Cardiac septum (tissue), 1 donor: ENCODE results near the gene KHNYN. TPM values are rescaled to one million over a fixed set of nuclear protein-coding genes. Genes with fewer than 3 reads are reported as not detected.
"Not testable (repeated sequence)": the region's sequence is repeated elsewhere in the genome, so short reads cannot be mapped to it uniquely, and the experiment has no call there.

Experiments used
- DNase-seq: peaks from one replicate; pipeline ENCODE4 v3.0.0-alpha.2; 2020; ENCODE audit warnings: low spot score
- intact Hi-C: fragments of 100-400 bp; cut with DNase I; formaldehyde crosslinking; loops from one replicate; pipeline ENCODE4 v1.14.0; 2022
- total RNA-seq: library from RNA; stranded (reverse); fragmentation: NEBNext Ultra II Directional; extraction: Animal tissue kit (Norgen Biotek cat#: 25700); gene quantifications from one replicate; pipeline ENCODE4 v1.2.1, GENCODE V29; 2021
- donor health status: DM: no; HTN: no; CAD: no.

The KHNYN gene
- total RNA-seq, 1 donor from 2014 or later = 23.5 TPM

DNA sequence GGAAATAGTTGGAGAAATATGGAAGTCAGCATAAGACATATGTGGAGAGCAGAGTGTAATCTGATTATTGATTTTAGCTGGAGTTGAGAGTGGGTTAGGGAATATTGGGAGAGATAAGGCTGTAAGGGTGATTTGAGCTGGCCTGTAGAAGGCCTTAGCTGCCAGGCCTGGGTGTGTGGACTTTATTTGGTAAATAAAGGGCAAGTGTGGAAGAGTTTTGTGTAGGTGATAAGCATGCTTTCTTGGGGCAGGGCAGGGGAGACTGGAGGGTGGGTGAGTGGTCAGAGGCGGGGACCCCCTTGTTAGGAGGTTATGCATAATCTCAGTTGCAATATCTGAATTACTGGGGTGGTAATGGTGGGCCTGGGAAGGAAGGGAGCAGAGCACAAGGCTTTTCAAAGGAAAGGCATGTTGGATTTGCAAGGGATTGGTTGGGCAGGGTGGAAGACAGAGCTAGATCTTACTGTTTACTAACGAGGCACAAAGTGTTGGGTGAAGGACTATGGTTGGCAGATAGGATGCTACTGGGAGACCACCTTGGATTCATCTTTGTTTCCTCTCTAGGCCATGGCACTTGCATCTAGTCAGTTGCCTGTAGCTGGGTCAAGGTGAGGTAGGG lies 5.5 kb downstream of the KHNYN start:
- no peak for DNase-seq
- intact Hi-C loops = no loop called here

- no peak for DNase-seq
- intact Hi-C loops = loop anchor here (1.0 kb wide), 1 partner anchor 103 kb away; no protein-coding TSS in a partner anchor
Measured at GRCh38 chr14:24435998-24436354, 6.2 kb downstream of the KHNYN start.

DNA sequence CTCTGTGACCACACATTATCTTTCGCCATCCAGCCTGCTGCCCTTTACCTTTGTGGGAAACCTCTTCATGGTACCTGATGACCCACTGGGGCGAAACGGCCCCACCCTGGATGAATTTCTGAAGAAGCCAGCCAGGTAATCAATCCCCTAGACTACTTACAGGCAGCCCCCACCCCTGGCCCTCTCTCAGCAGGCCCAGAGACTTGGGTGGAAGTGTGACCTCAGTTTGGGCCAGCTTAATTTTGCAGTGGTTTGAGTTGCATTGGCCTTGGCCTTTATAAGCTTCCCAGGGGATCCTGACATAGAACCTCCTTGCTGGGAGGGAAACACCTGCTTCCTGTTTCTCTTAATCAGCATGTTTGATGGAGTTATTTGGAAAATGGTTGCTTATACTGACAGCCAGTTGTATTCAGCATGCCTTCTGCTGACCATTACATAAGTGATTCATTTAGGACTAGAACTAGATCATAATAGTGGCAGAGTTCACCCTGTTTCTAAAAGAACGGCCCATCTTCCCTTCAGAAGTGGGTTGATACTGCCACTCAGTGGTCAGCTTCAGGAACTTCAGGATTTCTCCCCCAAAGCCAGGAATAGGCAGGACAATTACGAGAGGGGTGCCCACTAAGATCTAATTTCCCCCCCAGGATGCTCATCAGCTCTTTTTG lies 6.7 kb downstream of the KHNYN start:
- intact Hi-C loops = loop anchor here (1.0 kb wide), 1 partner anchor 103 kb away; no protein-coding TSS in a partner anchor
- DNase-seq = no peak

- intact Hi-C loops = no loop called here
- DNase-seq = no peak
Measured at GRCh38 chr14:24437020-24437735, 7.4 kb downstream of the KHNYN start.

DNA sequence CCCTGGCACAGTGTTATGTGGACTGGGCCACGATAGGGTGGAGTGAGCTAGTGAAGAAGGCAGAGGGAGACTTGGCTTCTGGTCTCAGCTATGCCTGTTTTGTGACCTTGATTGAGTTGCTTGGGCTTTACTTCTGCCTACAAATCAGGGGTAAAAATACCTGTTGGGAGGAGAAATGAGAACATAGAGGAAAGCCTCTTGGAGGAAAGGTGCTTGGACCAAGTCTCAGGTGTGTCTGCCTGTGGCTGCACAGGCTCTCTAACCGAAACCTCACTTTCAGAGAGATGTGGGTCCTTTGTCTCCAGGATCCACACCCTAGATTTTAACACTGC lies 7.9 kb downstream of the KHNYN start:
- intact Hi-C loops = no loop called here
- no peak for DNase-seq

DNA sequence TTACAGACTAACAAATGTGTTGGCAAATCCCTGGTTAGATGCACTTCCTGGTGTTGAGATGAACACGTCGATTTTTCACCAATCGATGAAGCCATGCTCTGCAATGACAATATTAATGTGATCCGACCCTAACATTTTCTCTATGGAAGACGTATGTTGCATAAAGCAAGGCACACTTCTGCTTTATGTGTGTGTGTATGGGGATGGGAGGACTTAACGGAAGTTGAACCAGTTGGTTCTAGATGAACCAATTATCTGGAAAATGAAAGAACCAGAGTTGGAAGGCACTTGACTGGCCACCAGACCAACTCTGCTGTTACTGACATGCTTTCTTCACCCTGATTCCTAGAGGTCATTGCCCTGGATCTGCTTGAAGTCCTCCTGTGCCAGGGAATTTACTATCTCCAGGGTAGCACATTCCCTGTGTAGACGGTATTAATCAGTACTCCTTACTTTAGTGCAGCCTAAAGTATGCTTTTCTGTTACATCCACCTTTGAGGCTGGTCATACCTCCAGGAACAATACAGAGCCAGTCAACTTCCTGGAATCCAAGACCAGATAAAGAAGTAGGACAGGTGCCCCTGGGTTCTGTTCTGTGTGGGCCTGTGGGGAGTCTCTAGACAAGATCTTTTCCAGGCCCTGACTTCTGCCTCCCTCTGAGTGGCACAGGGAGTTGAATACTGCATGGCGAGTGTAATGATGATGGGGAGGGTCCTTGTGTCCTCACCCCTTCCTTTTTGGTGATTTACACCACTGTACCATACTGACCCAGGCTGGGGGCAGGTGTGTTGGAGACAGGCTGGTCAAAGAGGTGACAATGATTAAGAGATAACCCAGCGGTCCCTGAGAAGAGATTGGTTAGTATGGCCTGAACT lies 8.7 kb downstream of the KHNYN start:
- DNase-seq = no peak
- intact Hi-C loops = no loop called here

DNA sequence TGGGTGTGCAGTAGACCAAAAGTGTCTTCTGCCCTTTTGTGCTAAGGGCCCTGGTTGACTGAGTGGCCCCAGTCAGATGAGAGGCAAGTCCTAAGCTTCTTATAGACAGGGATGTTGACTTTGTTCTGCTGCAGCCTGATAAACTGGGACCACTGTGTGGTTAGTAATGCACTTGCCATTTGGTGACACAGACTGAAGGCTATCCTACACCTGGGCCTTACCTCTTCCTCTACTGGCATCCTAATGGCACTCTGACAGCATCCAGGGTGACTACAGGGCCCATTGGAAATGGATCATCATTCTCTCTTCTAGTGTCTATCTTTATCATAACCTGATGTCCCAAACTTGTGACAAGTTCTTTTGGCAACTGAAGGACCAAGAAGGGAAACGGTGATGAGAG lies 9.5 kb downstream of the KHNYN start:
- intact Hi-C loops = no loop called here
- no peak for DNase-seq

DNA sequence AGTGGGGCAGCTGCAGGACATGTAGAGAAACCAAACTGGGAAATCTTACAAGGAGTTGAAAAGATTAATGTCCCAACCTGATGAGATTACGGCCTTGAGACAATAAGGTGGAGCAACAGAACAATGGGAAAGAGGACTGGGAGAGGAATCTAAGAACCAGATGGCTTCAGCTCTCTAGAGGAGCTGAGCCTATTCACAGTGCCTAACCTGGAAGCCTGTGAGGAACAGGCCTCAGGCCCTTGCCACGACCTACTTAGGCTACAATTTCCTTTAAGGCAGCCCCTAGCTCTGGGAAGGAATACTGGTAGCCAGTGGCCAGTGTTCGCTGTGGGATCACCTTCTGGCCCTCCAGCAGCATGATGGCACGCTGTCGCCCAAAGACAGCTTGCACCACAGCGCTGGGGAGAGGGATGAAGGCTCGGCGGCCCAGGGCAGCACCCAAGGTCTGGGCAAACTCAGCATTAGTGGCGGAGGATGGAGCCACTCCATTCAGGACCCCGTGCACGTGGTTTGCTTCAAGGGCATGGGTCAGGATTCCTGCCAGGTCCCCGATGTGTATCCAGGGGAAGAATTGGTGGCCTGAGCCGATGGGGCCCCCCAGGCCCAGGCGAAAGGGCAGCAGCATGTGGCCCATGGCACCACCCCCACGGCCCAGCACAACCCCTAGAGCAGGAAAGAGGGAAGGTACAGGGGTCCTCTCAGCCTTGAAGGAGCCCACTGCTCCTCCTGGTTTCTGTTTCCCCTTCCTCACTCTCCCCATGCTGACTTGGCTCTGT lies 10.3 kb downstream of the KHNYN start:
- DNase-seq = no peak
- intact Hi-C loops = no loop called here

DNA sequence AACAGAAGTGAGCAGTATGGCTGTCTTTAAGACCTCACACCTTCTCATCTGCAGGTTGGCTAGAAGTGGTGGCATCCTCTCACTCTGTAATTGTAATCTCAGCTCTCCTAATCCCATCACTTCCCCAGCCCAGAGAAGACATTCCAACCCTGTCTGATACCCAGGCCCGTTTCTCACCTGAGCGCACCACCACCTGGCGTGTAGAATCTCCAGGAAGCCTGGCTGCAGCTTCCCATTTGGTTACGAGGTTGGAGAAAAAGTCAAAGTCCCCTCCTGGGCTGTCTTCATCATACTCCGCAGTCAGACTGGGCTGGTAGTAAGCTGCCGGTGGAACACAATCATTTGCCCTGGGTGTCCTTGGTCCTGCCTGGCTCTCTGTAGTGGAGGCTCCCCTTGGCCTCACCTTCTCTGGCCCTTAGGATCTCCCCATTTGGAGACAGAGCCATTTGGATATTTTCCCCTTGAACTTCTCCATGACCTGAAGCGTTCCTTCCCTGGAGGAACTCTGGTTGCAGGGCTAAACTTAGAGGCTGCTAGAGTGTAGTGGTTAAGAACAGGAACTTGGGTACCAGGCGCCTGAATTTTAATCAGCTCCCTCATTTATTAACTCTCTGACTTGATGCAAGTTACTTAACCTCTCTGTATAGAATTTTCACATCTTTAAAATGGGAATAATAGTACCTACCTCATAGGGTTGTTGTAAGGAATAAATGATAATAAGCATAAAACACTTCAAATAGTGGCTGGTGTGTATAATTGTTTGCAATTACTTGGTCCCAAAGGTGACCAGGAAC lies 11.0 kb downstream of the KHNYN start:
- DNase-seq = no peak
- intact Hi-C loops = no loop called here

DNA sequence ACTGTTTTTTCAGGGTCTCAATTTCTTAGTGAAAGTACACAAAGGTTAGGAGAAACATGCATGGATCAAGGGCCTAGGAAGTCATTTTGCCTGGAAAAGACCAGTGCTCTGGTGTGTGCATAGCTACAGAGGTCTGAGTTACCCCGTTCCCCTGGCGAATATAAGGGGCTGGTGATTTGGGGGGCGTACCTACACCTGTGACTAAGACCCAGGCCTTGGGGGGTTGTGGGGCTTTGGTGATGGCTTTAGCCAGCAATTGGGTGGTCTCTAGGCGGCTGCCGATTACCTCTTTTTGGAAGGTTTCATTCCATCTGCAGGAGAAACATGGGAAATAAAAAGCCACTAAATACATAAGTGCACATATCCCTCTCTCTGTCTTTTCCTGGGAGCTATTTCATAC lies 11.7 kb downstream of the KHNYN start:
- intact Hi-C loops = no loop called here
- no peak for DNase-seq

- no peak for DNase-seq
- intact Hi-C loops = no loop called here
Measured at GRCh38 chr14:24441904-24442239, 12.1 kb downstream of the KHNYN start.

- peak; percentile 98 for DNase-seq
- intact Hi-C loops = no loop called here
Measured at GRCh38 chr14:24442240-24443052, 12.7 kb downstream of the KHNYN start, which contains the start of gene SDR39U1. Gene SDR39U1 (minus strand): TSS chr14:24442776. CDS start chr14:24442769, 7 bp downstream.

- DNase-seq = no peak
- intact Hi-C loops = no loop called here
Measured at GRCh38 chr14:24443053-24443665, 13.4 kb downstream of the KHNYN start.

- intact Hi-C loops, DNase-seq: not testable (repeated sequence)
Measured at GRCh38 chr14:24450828-24451227, 21.1 kb downstream of the KHNYN start.

- intact Hi-C loops = no loop called here
- DNase-seq = no peak
Measured at GRCh38 chr14:24456980-24457379, 27.2 kb downstream of the KHNYN start.

DNA sequence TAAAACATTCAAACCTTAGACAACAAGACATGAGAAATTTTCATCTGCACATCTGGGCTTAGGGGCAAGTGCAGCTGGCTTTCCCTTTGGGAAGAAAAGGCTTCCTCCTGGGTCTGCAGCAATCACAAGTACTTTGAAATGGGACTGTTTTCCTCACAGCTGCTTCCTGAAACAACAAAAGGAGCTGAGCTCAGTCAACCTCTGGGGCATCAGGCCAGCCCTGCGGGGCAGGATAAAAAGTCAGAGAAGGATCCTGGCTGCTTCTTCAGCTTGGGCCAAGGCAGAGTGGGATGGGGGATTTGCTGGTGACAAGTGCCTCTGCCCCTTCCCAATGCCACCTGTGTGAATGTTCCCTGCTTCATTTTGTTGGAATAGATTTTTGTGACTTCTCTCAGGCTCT lies 29.0 kb downstream of the KHNYN start:
- DNase-seq = no peak
- intact Hi-C loops = no loop called here

DNA sequence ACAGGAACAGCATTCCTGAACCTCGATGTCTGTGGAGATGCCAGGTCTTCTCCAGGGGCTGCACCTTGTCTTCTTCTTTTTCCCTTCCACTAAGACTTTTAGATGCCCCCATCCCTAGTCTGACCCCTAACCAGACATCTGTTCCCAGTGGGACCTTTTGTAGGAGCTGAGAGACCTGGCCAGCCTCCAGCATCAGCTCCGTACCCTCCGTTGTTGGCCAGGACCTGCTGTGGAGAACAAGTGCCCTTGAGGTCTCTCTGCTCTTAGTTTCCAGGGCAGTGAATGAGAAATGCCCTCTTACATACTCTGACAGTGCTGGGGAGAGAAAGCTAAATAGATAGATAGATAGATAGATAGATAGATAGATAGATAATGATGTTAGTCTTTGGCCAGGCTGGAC lies 29.6 kb downstream of the KHNYN start:
- DNase-seq = no peak
- intact Hi-C loops = no loop called here
